Panc1 (cell line): Measurements from ENCODE around the gene KRTAP4-6. TPM values are rescaled to one million over a fixed set of nuclear protein-coding genes. Genes with fewer than 3 reads are reported as not detected.

Source experiments
- ATAC-seq: fragments of 200-7000 bp; cut with Tn5 transposase; 2 replicates; pipeline ENCODE4 v1.9.1; 2020; ENCODE audit warnings: mild to moderate bottlenecking, moderate library complexity
- BruUV-seq: library from RNA; stranded (reverse); fragments of 400-500 nt; replicated peaks from 2 replicates; lab custom pipeline; 2021; lab: Mats Ljungman, UMichigan
- CTCF ChIA-PET: fragments of 300-600 bp; sonication (Branson Sonifier 250); formaldehyde crosslinking; loops from one replicate; lab custom pipeline; 2022; ENCODE audit warnings: antibody characterized with exemption; lab: Charles Lee
- POLR2A ChIA-PET: fragments of 300-600 bp; sonication (Branson Sonifier 250); formaldehyde crosslinking; loops from one replicate; lab custom pipeline; 2022; ENCODE audit warnings: antibody characterized with exemption; lab: Charles Lee
- DNase-seq: peaks from one replicate; pipeline ENCODE4 v3.0.0-alpha.2; 2010; ENCODE audit warnings: low read depth, low spot score
- H3K27ac ChIP-seq: 2 replicates; pipeline ENCODE4 v1.5.1; 2011; ENCODE audit warnings: mild to moderate bottlenecking, low read length, inconsistent platforms
- H3K27me3 ChIP-seq: fragments of 200-500 bp; sonication (Bioruptor generic); 2 replicates; pipeline ENCODE4 v1.6.0; 2014; ENCODE audit warnings: low read length, inconsistent platforms; ENCODE audit not compliant: control insufficient read depth, insufficient read depth
- H3K36me3 ChIP-seq: fragments of 200-500 bp; sonication (Bioruptor generic); 2 replicates; pipeline ENCODE4 v1.5.1; 2014; ENCODE audit warnings: inconsistent platforms, mild to moderate bottlenecking, low read length, moderate library complexity; ENCODE audit not compliant: control insufficient read depth, insufficient read depth
- H3K4me1 ChIP-seq: 2 replicates; pipeline ENCODE4 v1.5.1; 2011; ENCODE audit warnings: inconsistent platforms, mild to moderate bottlenecking, low read length, moderate library complexity; ENCODE audit not compliant: control insufficient read depth, insufficient read depth
- H3K4me3 ChIP-seq, 2 experiments: 2 replicates each; pipeline ENCODE4 v1.5.1; 2011 to 2012; ENCODE audit warnings: low read depth in 2 of 2, low read length in 2 of 2, mild to moderate bottlenecking in 2 of 2, inconsistent platforms in 1 of 2, moderate library complexity in 1 of 2
- H3K9me3 ChIP-seq: fragments of 200-500 bp; sonication (Bioruptor generic); 2 replicates; pipeline ENCODE4 v1.5.1; 2014; ENCODE audit warnings: low read depth, mild to moderate bottlenecking, inconsistent platforms, low read length, moderate library complexity; ENCODE audit not compliant: control insufficient read depth, insufficient read depth
- CTCF ChIP-seq: fragments of 450-650 bp; IDR thresholded peaks from 2 replicates; pipeline ENCODE4 v1.5.1; 2017; ENCODE audit warnings: mild to moderate bottlenecking
- POLR2AphosphoS5 ChIP-seq: IDR thresholded peaks from 2 replicates; pipeline ENCODE4 v1.6.1; 2012; ENCODE audit warnings: mild to moderate bottlenecking, low read depth, low read length, moderate library complexity
- REST ChIP-seq, 2 experiments: IDR thresholded peaks; 2 replicates each; pipeline ENCODE4 v1.6.1; 2011 to 2012; ENCODE audit warnings: low read depth in 2 of 2, control low read depth in 1 of 2, low read length in 1 of 2, mild to moderate bottlenecking in 1 of 2, moderate library complexity in 1 of 2; ENCODE audit not compliant: insufficient read depth in 1 of 2
- SIN3A ChIP-seq: IDR thresholded peaks from 2 replicates; pipeline ENCODE4 v1.6.1; 2012; ENCODE audit warnings: low read depth, mild to moderate bottlenecking, low read length, moderate library complexity, borderline replicate concordance; ENCODE audit not compliant: insufficient read depth
- TCF7L2 ChIP-seq: IDR thresholded peaks from 2 replicates; pipeline ENCODE4 v1.6.1; 2011; ENCODE audit warnings: mild to moderate bottlenecking, low read depth, low read length, inconsistent platforms
- in situ Hi-C: cut with HindIII; loops from 2 replicates; pipeline ENCODE4 v1.10.0; 2016; ENCODE audit warnings: low sequenced_read_pairs, low pct_unique_long_range_greater_than_20kb
- intact Hi-C: fragments of 100-400 bp; cut with micrococcal nuclease; formaldehyde crosslinking; loops from one replicate; pipeline ENCODE4 v1.10.0; 2022; ENCODE audit not compliant: unreplicated experiment
- total RNA-seq: library from RNA; stranded (reverse); gene quantifications from one replicate; pipeline ENCODE4 v1.2.1, GENCODE V29; 2021; ENCODE audit not compliant: unreplicated experiment

The KRTAP4-6 gene
- total RNA-seq, 1 experiment from 2014 or later, result not detected

- ATAC-seq, result no peak
- no peak for DNase-seq
- intact Hi-C loops (no loop called here), in situ Hi-C loops (no loop called here)
- no peak overlapping the region for H3K27ac ChIP-seq
- no TSS peak for BruUV-seq
- peaks cover 15% of the 10 kb centered on the region for H3K27me3 ChIP-seq
- no peak overlapping the region for H3K4me3 ChIP-seq
- H3K9me3 ChIP-seq, result no peaks in the 10 kb centered on the region
- POLR2A ChIA-PET, result no interaction called here
- CTCF ChIA-PET, result no interaction called here
- H3K4me1 ChIP-seq, result no peaks in the 10 kb centered on the region
- TF ChIP-seq CTCF (no peak), REST (IDR thresholded peaks at IDR 0.05; ENCODE audit: insufficient read depth in 1 of 2, low read depth in 2 of 2, low read length in 1 of 2) (no peak), SIN3A (no peak), POLR2AphosphoS5 (no peak), TCF7L2 (no peak)
- H3K36me3 ChIP-seq, result no peaks in the 10 kb centered on the region
Measured at GRCh38 chr17:41176744-41177387, 36.5 kb upstream of the KRTAP4-6 start.

- H3K9me3 ChIP-seq, result no peaks in the 10 kb centered on the region
- CTCF ChIA-PET, result no interaction called here
- H3K4me3 ChIP-seq, result no peak overlapping the region
- ATAC-seq (no peak), DNase-seq (no peak)
- POLR2A ChIA-PET, result no interaction called here
- TF ChIP-seq REST (IDR thresholded peaks at IDR 0.05; ENCODE audit: insufficient read depth in 1 of 2, low read depth in 2 of 2, low read length in 1 of 2), result no peak
- TF ChIP-seq TCF7L2, result no peak
- TF ChIP-seq CTCF, result no peak
- no peak for TF ChIP-seq POLR2AphosphoS5
- no peak for TF ChIP-seq SIN3A
- BruUV-seq, result no TSS peak
- H3K27ac ChIP-seq, result no peak overlapping the region
- no peaks in the 10 kb centered on the region for H3K36me3 ChIP-seq
- intact Hi-C loops, result no loop called here
- in situ Hi-C loops, result no loop called here
- H3K27me3 ChIP-seq, result peaks cover 18% of the 10 kb centered on the region
- H3K4me1 ChIP-seq, result no peaks in the 10 kb centered on the region
Measured at GRCh38 chr17:41171886-41172285, 31.5 kb upstream of the KRTAP4-6 start.
